Activated B cell treated with CpG ODN at 0.5 μM for 24 hours (primary cell): ENCODE results near the gene SPACA4. TPM values are rescaled to one million over a fixed set of nuclear protein-coding genes. Genes with fewer than 3 reads are reported as not detected.
"Not testable (repeated sequence)": the region's sequence is repeated elsewhere in the genome, so short reads cannot be mapped to it uniquely, and the experiment has no call there.

Source experiments
- ATAC-seq: fragments of 200-7000 bp; cut with Tn5 transposase; one replicate; pipeline ENCODE4 v1.10.0; 2021; ENCODE audit warnings: low read depth, mild to moderate bottlenecking, moderate library complexity
- CTCF ChIA-PET: fragments of 350-600 bp; sonication (Branson Sonifier 250); formaldehyde crosslinking; loops from one replicate; lab custom pipeline; 2021; ENCODE audit warnings: antibody characterized with exemption; lab: Charles Lee
- POLR2A ChIA-PET: fragments of 350-600 bp; sonication (Branson Sonifier 250); formaldehyde crosslinking; loops from one replicate; lab custom pipeline; 2021; ENCODE audit warnings: antibody characterized with exemption; lab: Charles Lee
- DNase-seq: peaks from one replicate; pipeline ENCODE4 v3.0.0; 2022
- H3K27ac Mint-ChIP-seq: one replicate; pipeline ENCODE4 v1.8.0; 2020; ENCODE audit warnings: mixed read lengths
- H3K27me3 Mint-ChIP-seq: one replicate; pipeline ENCODE4 v1.8.0; 2021; ENCODE audit warnings: mixed read lengths
- H3K36me3 Mint-ChIP-seq: one replicate; pipeline ENCODE4 v1.8.0; 2021; ENCODE audit warnings: low read depth, mixed read lengths
- H3K4me1 Mint-ChIP-seq: one replicate; pipeline ENCODE4 v1.8.0; 2021; ENCODE audit warnings: mixed read lengths
- H3K4me3 Mint-ChIP-seq: one replicate; pipeline ENCODE4 v1.8.0; 2020; ENCODE audit warnings: mild to moderate bottlenecking, mixed read lengths
- H3K9me3 Mint-ChIP-seq: one replicate; pipeline ENCODE4 v1.8.0; 2020; ENCODE audit warnings: mixed read lengths
- CTCF ChIP-seq: fragments of 200-600 bp; IDR thresholded peaks from one replicate; pipeline ENCODE4 v1.8.0; 2022; ENCODE audit warnings: antibody characterized with exemption, mild to moderate bottlenecking
- intact Hi-C: fragments of 100-400 bp; cut with micrococcal nuclease; formaldehyde crosslinking; loops from one replicate; pipeline ENCODE4 v1.15.1; 2024
- total RNA-seq: library from RNA; stranded (reverse); gene quantifications from 2 replicates; pipeline ENCODE4 v1.2.3, GENCODE V29; 2022

SPACA4 gene
- total RNA-seq, 1 donor from 2014 or later: not detected

- Mint-ChIP-seq H3K27ac (no peak overlapping the region), H3K4me3 (no peak overlapping the region), H3K36me3 (no peaks in the 10 kb centered on the region), H3K9me3 (no peaks in the 10 kb centered on the region), H3K4me1 (no peaks in the 10 kb centered on the region), H3K27me3 (peaks cover 2% of the 10 kb centered on the region)
- ATAC-seq: no peak
- DNase-seq: no peak
- TF ChIP-seq CTCF: no peak
- CTCF ChIA-PET: no interaction called here
- intact Hi-C loops: no loop called here
- POLR2A ChIA-PET: interaction anchor here (0.6 to 0.7 kb wide), 2 partner anchors 40 to 157 kb away, joined by 3 to 4 read pairs; no protein-coding TSS in a partner anchor
These were observed 30.5 kb upstream of the SPACA4 start for GRCh38 chr19:48575931-48576622.

GRCh38 chr19:48577908-48578307 is 28.6 kb upstream of the SPACA4 start:
- ChIA-PET POLR2A (interaction anchor here (0.6 kb wide), 1 partner anchor 87 kb away, joined by 5 read pairs; no protein-coding TSS in a partner anchor), CTCF (interaction anchor here (0.7 kb wide), 1 partner anchor 41 kb away, joined by 5 read pairs; no protein-coding TSS in a partner anchor)
- H3K9me3 Mint-ChIP-seq, intact Hi-C loops, ATAC-seq, H3K27me3 Mint-ChIP-seq, H3K27ac Mint-ChIP-seq, H3K4me1 Mint-ChIP-seq, H3K4me3 Mint-ChIP-seq, DNase-seq, H3K36me3 Mint-ChIP-seq: not testable (repeated sequence)

GRCh38 chr19:48578891-48579290 is 27.7 kb upstream of the SPACA4 start:
- intact Hi-C loops: no loop called here
- H3K27ac Mint-ChIP-seq: no peak overlapping the region
- H3K9me3 Mint-ChIP-seq: no peaks in the 10 kb centered on the region
- no peaks in the 10 kb centered on the region for H3K36me3 Mint-ChIP-seq
- H3K27me3 Mint-ChIP-seq: peaks cover 2% of the 10 kb centered on the region
- no peak for TF ChIP-seq CTCF
- ATAC-seq (no peak), DNase-seq (no peak)
- ChIA-PET CTCF (no interaction called here), POLR2A (interaction anchor here (0.7 kb wide), 1 partner anchor 211 kb away, joined by 4 read pairs; no protein-coding TSS in a partner anchor)
- no peaks in the 10 kb centered on the region for H3K4me1 Mint-ChIP-seq
- no peak overlapping the region for H3K4me3 Mint-ChIP-seq

GRCh38 chr19:48582168-48582567 is 24.4 kb upstream of the SPACA4 start:
- Mint-ChIP-seq H3K9me3 (no peaks in the 10 kb centered on the region), H3K4me3 (no peak overlapping the region), H3K36me3 (no peaks in the 10 kb centered on the region), H3K27me3 (peaks cover 2% of the 10 kb centered on the region), H3K27ac (no peak overlapping the region), H3K4me1 (peaks cover 6% of the 10 kb centered on the region)
- DNase-seq: no peak
- ATAC-seq: no peak
- no peak for TF ChIP-seq CTCF
- ChIA-PET CTCF (interaction anchor here (1.2 to 3.1 kb wide), 4 partner anchors 75 to 315 kb away, joined by 3 to 24 read pairs (median 14); no protein-coding TSS in a partner anchor), POLR2A (interaction anchor here (0.6 kb wide), 1 partner anchor 17 kb away, joined by 7 read pairs; no protein-coding TSS in a partner anchor)
- intact Hi-C loops: no loop called here

- Mint-ChIP-seq H3K4me3 (no peak overlapping the region), H3K27ac (no peak overlapping the region), H3K36me3 (no peaks in the 10 kb centered on the region), H3K9me3 (no peaks in the 10 kb centered on the region), H3K4me1 (peaks cover 15% of the 10 kb centered on the region), H3K27me3 (peaks cover 9% of the 10 kb centered on the region)
- DNase-seq (no peak), ATAC-seq (no peak)
- CTCF ChIA-PET: interaction anchor here (0.6 to 4.5 kb wide), 3 partner anchors 22 to 98 kb away, joined by 3 to 26 read pairs (median 4); no protein-coding TSS in a partner anchor
- intact Hi-C loops: loop anchor here (5.0 kb wide), 1 partner anchor 255 kb away; no protein-coding TSS in a partner anchor
- POLR2A ChIA-PET: interaction anchor here (0.7 kb wide), 3 partner anchors 37 to 718 kb away, joined by 7 to 9 read pairs (median 7); no protein-coding TSS in a partner anchor
- TF ChIP-seq CTCF: no peak
These were observed 19.2 kb upstream of the SPACA4 start for GRCh38 chr19:48587387-48587786.
